Measurements from ENCODE around the gene DDX24. TPM values are rescaled to one million over a fixed set of nuclear protein-coding genes. Genes with fewer than 3 reads are reported as not detected.

DDX24 gene
- total and polyA plus RNA-seq, 4 experiments from 2014 or later: 135 to 322 (median 310) TPM

- no peak for DNase-seq
- H3K27ac Mint-ChIP-seq: peak overlapping the region; percentile 95 to 100 (median 99)
- intact Hi-C loops (cut with micrococcal nuclease): loop anchor here (1.0 to 2.0 kb wide), 5 partner anchors 48 to 111 kb away; partner anchors contain the start of genes IFI27L2 and OTUB2
- peak overlapping the region; percentile 99 to 100 (median 99) for H3K4me3 Mint-ChIP-seq
- CTCF ChIA-PET (ENCODE audit: partially characterized antibody): interaction anchor here (0.7 to 4.9 kb wide), 9 partner anchors 11 to 142 kb away, joined by 3 to 29 read pairs (median 4); partner anchors contain the start of gene IFI27L2
- peaks cover 34 to 64% (median 42%) of the 10 kb centered on the region in 4 donors for H3K4me1 Mint-ChIP-seq
- peak overlapping the region; percentile 92 to 98 for H3K4me3 ChIP-seq (ENCODE audit: low read length in 2 of 2)
- POLR2A ChIA-PET (ENCODE audit: partially characterized antibody): interaction anchor here (0.7 to 2.7 kb wide), 23 partner anchors 10 to 142 kb away, joined by 3 to 17 read pairs (median 5); partner anchors contain the start of genes IFI27L2 and OTUB2
- H3K9me3 ChIP-seq (ENCODE audit: control insufficient read depth in 1 of 2, low read length in 2 of 2): no peaks in the 10 kb centered on the region
- H3K4me1 ChIP-seq (ENCODE audit: insufficient read depth, low read length): peaks cover 44% of the 10 kb centered on the region
- no peaks in the 10 kb centered on the region for H3K27me3 Mint-ChIP-seq
- H3K27me3 ChIP-seq (ENCODE audit: insufficient read depth, low read length): no peaks in the 10 kb centered on the region
- H3K36me3 Mint-ChIP-seq: peaks cover 30 to 44% of the 10 kb centered on the region in 2 donors
- no peaks in the 10 kb centered on the region for H3K9me3 Mint-ChIP-seq
- H3K36me3 ChIP-seq (ENCODE audit: insufficient read depth, low read length): peaks cover 22% of the 10 kb centered on the region
- peak overlapping the region; percentile 86 for H3K27ac ChIP-seq (ENCODE audit: low read depth, low read length)
Measured at GRCh38 chr14:94081386-94081820, 401 bp upstream of the DDX24 start.

GRCh38 chr14:94079891-94080620, 946 bp downstream of the DDX24 start:
- Mint-ChIP-seq H3K9me3 (peaks cover 0 to 11% (median 5%) of the 10 kb centered on the region in 8 donors), H3K27me3 (no peaks in the 10 kb centered on the region), H3K4me3 (peak overlapping the region; percentile 99 to 100 (median 99)), H3K27ac (peak overlapping the region; percentile 98 to 100 (median 99)), H3K36me3 (peaks cover 44 to 56% of the 10 kb centered on the region in 2 donors), H3K4me1 (peaks cover 42 to 78% (median 52%) of the 10 kb centered on the region in 4 donors)
- H3K36me3 ChIP-seq (ENCODE audit: insufficient read depth, low read length): peaks cover 22% of the 10 kb centered on the region
- H3K4me3 ChIP-seq (ENCODE audit: low read length in 2 of 2): peak overlapping the region; percentile 92 to 98
- peaks cover 57% of the 10 kb centered on the region for H3K4me1 ChIP-seq (ENCODE audit: insufficient read depth, low read length)
- no peaks in the 10 kb centered on the region for H3K9me3 ChIP-seq (ENCODE audit: control insufficient read depth in 1 of 2, low read length in 2 of 2)
- H3K27me3 ChIP-seq (ENCODE audit: insufficient read depth, low read length): no peaks in the 10 kb centered on the region
- POLR2A ChIA-PET (ENCODE audit: partially characterized antibody): interaction anchor here (0.7 to 2.7 kb wide), 17 partner anchors 11 to 115 kb away, joined by 3 to 17 read pairs (median 4); partner anchors contain the start of genes IFI27L2, OTUB2 and PPP4R4
- peak in 4 of 5 donors; percentile 15 to 46 (median 31) for DNase-seq
- intact Hi-C loops (cut with micrococcal nuclease): loop anchor here (2.0 kb wide), 4 partner anchors 53 to 109 kb away; partner anchors contain the start of gene OTUB2
- CTCF ChIA-PET (ENCODE audit: partially characterized antibody): interaction anchor here (1.0 to 4.9 kb wide), 8 partner anchors 27 to 128 kb away, joined by 3 to 29 read pairs (median 6); partner anchors contain the start of gene IFI27L2
- H3K27ac ChIP-seq (ENCODE audit: low read depth, low read length): peak overlapping the region; percentile 86

GRCh38 chr14:94077823-94078222, 3.2 kb downstream of the DDX24 start:
- peaks cover 0 to 5% of the 10 kb centered on the region in 2 donors for H3K9me3 ChIP-seq (ENCODE audit: control insufficient read depth in 1 of 2, low read length in 2 of 2)
- no peaks in the 10 kb centered on the region for H3K27me3 Mint-ChIP-seq
- peak overlapping the region in 2 of 7 donors; percentile 83 to 98 for H3K27ac Mint-ChIP-seq
- H3K36me3 Mint-ChIP-seq: peaks cover 59 to 69% of the 10 kb centered on the region in 2 donors
- DNase-seq: no peak
- peaks cover 29% of the 10 kb centered on the region for H3K36me3 ChIP-seq (ENCODE audit: insufficient read depth, low read length)
- H3K4me1 Mint-ChIP-seq: peaks cover 46 to 87% (median 61%) of the 10 kb centered on the region in 4 donors
- H3K9me3 Mint-ChIP-seq: peaks cover 4 to 20% (median 13%) of the 10 kb centered on the region in 8 donors
- peaks cover 72% of the 10 kb centered on the region for H3K4me1 ChIP-seq (ENCODE audit: insufficient read depth, low read length)
- ChIA-PET CTCF (ENCODE audit: partially characterized antibody) (interaction anchor here (4.9 kb wide), 1 partner anchor 42 kb away, joined by 29 read pairs; no protein-coding TSS in a partner anchor), POLR2A (ENCODE audit: partially characterized antibody) (no interaction called here)
- peak overlapping the region; percentile 99 to 100 (median 99) for H3K4me3 Mint-ChIP-seq
- intact Hi-C loops (cut with micrococcal nuclease): no loop called here
- no peak overlapping the region for H3K27ac ChIP-seq (ENCODE audit: low read depth, low read length)
- peak overlapping the region; percentile 92 to 98 for H3K4me3 ChIP-seq (ENCODE audit: low read length in 2 of 2)
- no peaks in the 10 kb centered on the region for H3K27me3 ChIP-seq (ENCODE audit: insufficient read depth, low read length)

- H3K27me3 Mint-ChIP-seq: no peaks in the 10 kb centered on the region
- peaks cover 5 to 22% (median 13%) of the 10 kb centered on the region in 8 donors for H3K9me3 Mint-ChIP-seq
- peaks cover 0 to 5% of the 10 kb centered on the region in 2 donors for H3K9me3 ChIP-seq (ENCODE audit: control insufficient read depth in 1 of 2, low read length in 2 of 2)
- peaks cover 62 to 70% of the 10 kb centered on the region in 2 donors for H3K36me3 Mint-ChIP-seq
- peak overlapping the region; percentile 12 to 92 for H3K4me3 ChIP-seq (ENCODE audit: low read length in 2 of 2)
- H3K4me1 Mint-ChIP-seq: peaks cover 45 to 84% (median 62%) of the 10 kb centered on the region in 4 donors
- no peak for DNase-seq
- peak overlapping the region in 3 of 7 donors; percentile 38 to 73 (median 50) for H3K27ac Mint-ChIP-seq
- ChIA-PET POLR2A (ENCODE audit: partially characterized antibody) (no interaction called here), CTCF (ENCODE audit: partially characterized antibody) (no interaction called here)
- peaks cover 29% of the 10 kb centered on the region for H3K36me3 ChIP-seq (ENCODE audit: insufficient read depth, low read length)
- peaks cover 74% of the 10 kb centered on the region for H3K4me1 ChIP-seq (ENCODE audit: insufficient read depth, low read length)
- no peaks in the 10 kb centered on the region for H3K27me3 ChIP-seq (ENCODE audit: insufficient read depth, low read length)
- H3K27ac ChIP-seq (ENCODE audit: low read depth, low read length): no peak overlapping the region
- intact Hi-C loops (cut with micrococcal nuclease): no loop called here
- H3K4me3 Mint-ChIP-seq: peak overlapping the region; percentile 99 to 100 (median 99)
Measured at GRCh38 chr14:94077111-94077821, 3.7 kb downstream of the DDX24 start.

- Mint-ChIP-seq H3K9me3 (peaks cover 8 to 30% (median 20%) of the 10 kb centered on the region in 8 donors), H3K36me3 (peaks cover 75 to 80% of the 10 kb centered on the region in 2 donors), H3K4me1 (peaks cover 54 to 84% (median 68%) of the 10 kb centered on the region in 4 donors), H3K27me3 (no peaks in the 10 kb centered on the region), H3K4me3 (peak overlapping the region; percentile 63 to 100 (median 84)), H3K27ac (no peak overlapping the region)
- Histone ChIP-seq H3K27me3 (ENCODE audit: insufficient read depth, low read length) (no peaks in the 10 kb centered on the region), H3K36me3 (ENCODE audit: insufficient read depth, low read length) (peaks cover 29% of the 10 kb centered on the region), H3K27ac (ENCODE audit: low read depth, low read length) (no peak overlapping the region), H3K4me3 (ENCODE audit: low read length in 2 of 2) (no peak overlapping the region), H3K4me1 (ENCODE audit: insufficient read depth, low read length) (peaks cover 69% of the 10 kb centered on the region), H3K9me3 (ENCODE audit: control insufficient read depth in 1 of 2, low read length in 2 of 2) (peaks cover 0 to 5% of the 10 kb centered on the region in 2 donors)
- POLR2A ChIA-PET (ENCODE audit: partially characterized antibody): interaction anchor here (1.3 kb wide), 1 partner anchor 22 kb away, joined by 3 read pairs; no protein-coding TSS in a partner anchor
- CTCF ChIA-PET (ENCODE audit: partially characterized antibody): interaction anchor here (0.6 kb wide), 1 partner anchor 1453 kb away, joined by 3 read pairs; no protein-coding TSS in a partner anchor
- no peak for DNase-seq
- intact Hi-C loops (cut with micrococcal nuclease): no loop called here
Measured at GRCh38 chr14:94075008-94075407, 6.0 kb downstream of the DDX24 start.

GRCh38 chr14:94074534-94074933, 6.5 kb downstream of the DDX24 start:
- peaks cover 29% of the 10 kb centered on the region for H3K36me3 ChIP-seq (ENCODE audit: insufficient read depth, low read length)
- intact Hi-C loops (cut with micrococcal nuclease): no loop called here
- Mint-ChIP-seq H3K27ac (no peak overlapping the region), H3K4me1 (peaks cover 55 to 84% (median 70%) of the 10 kb centered on the region in 4 donors), H3K4me3 (peak overlapping the region; percentile 7 to 85 (median 58)), H3K9me3 (peaks cover 8 to 32% (median 22%) of the 10 kb centered on the region in 8 donors), H3K27me3 (no peaks in the 10 kb centered on the region), H3K36me3 (peaks cover 75 to 82% of the 10 kb centered on the region in 2 donors)
- POLR2A ChIA-PET (ENCODE audit: partially characterized antibody): interaction anchor here (1.3 kb wide), 2 partner anchors 10 to 21 kb away, joined by 3 read pairs; no protein-coding TSS in a partner anchor
- H3K27ac ChIP-seq (ENCODE audit: low read depth, low read length): no peak overlapping the region
- CTCF ChIA-PET (ENCODE audit: partially characterized antibody): interaction anchor here (0.6 kb wide), 1 partner anchor 1454 kb away, joined by 3 read pairs; no protein-coding TSS in a partner anchor
- no peak overlapping the region for H3K4me3 ChIP-seq (ENCODE audit: low read length in 2 of 2)
- H3K9me3 ChIP-seq (ENCODE audit: control insufficient read depth in 1 of 2, low read length in 2 of 2): peaks cover 0 to 5% of the 10 kb centered on the region in 2 donors
- no peaks in the 10 kb centered on the region for H3K27me3 ChIP-seq (ENCODE audit: insufficient read depth, low read length)
- no peak for DNase-seq
- H3K4me1 ChIP-seq (ENCODE audit: insufficient read depth, low read length): peaks cover 69% of the 10 kb centered on the region
